Measurements from ENCODE around the gene ENTPD1.
"Not testable (repeated sequence)": the region's sequence is repeated elsewhere in the genome, so short reads cannot be mapped to it uniquely, and the experiment has no call there.

ENTPD1 gene

GRCh38 chr10:95792211-95792780 is 36.3 kb downstream of the ENTPD1 start:
- DNase-seq = no peak
- intact Hi-C loops (cut with DNase I) = no loop called here

- DNase-seq = peak in 14 of 42 donors; percentile 4 to 58 (median 31)
- intact Hi-C loops (cut with DNase I) = no loop called here
Measured at GRCh38 chr10:95792874-95793285, 36.9 kb downstream of the ENTPD1 start.

DNA sequence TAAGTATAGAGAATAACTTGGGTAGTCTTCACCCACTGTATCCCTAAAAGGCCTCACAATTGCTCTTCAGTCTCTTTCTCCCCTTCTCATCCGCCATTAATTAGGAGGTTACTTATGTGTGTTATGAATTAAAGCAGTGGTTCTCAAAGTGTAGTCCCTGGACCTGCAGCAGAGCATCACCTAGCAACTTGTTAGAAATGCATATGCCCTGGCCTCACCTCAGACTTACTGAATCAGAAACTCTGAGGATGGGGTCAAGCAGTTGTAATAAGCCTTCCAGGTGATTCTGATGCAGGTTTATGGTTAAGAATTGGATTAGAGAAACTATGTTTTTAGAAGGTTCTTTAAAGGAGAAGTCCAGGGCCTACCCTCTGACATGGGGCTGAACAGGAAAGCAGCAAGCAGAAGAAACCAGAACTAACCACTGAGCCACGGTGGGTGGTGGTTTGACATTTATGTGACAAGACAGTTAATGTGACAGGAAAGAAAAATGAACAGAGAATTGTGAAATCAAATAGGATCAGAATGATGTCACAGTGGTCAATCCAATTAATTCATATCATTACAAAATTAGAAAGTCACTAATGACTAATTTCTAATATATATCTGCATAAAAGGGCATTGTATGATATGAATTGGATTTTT is 37.6 kb downstream of the ENTPD1 start:
- intact Hi-C loops (cut with DNase I) = no loop called here
- DNase-seq = peak in 3 of 42 donors; percentile 13 to 32 (median 21)

- intact Hi-C loops (cut with DNase I) = no loop called here
- no peak for DNase-seq
Measured at GRCh38 chr10:95794195-95794594, 38.2 kb downstream of the ENTPD1 start.

GRCh38 chr10:95795602-95796001 is 39.6 kb downstream of the ENTPD1 start:
- no peak for DNase-seq
- intact Hi-C loops (cut with DNase I) = no loop called here

- intact Hi-C loops (cut with DNase I) = no loop called here
Measured at GRCh38 chr10:95796504-95796903, 40.5 kb downstream of the ENTPD1 start.

DNA sequence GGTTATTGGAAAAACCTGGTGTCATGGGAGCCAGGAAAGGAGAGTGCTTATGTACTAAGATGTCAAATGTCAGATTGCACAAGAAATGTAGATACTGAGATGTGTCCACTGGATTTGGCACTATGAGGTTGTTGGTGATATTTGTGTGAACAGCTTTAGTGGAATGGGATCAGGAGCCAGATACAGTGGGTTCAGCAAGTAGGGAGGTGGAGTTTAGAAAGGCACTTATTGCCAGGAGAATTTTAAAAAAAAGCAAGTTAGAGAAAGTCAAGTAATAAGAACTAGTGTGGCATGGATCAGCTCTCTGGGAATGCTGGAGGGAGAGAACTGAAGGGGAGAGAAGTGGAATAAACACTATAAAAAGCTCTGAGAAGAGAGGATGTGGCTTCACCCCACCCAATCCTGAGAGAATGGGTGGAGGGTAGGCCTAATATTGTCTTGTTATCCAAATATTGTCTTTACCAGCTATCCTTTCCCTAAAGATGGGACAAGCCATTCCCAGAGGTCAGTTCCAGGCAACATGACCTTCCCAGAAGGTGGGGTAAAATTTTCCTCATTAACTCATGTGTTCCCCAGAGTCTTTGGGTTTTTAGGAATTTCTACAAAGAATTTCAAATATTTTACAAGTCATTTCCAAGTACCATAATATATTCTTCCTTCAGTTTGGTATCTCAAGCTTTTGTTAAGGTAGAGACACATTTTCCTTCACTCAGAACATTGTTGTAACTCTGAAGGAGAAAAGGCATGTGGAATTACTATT is 42.3 kb downstream of the ENTPD1 start:
- DNase-seq = no peak
- intact Hi-C loops (cut with DNase I) = no loop called here

More at GRCh38 chr10:95796504-95796903, 40.5 kb downstream of the ENTPD1 start:
- DNase-seq = no peak

- intact Hi-C loops (cut with DNase I); DNase-seq: not testable (repeated sequence)
Measured at GRCh38 chr10:95800286-95800685, 44.3 kb downstream of the ENTPD1 start.

GRCh38 chr10:95806687-95807380 is 50.9 kb downstream of the ENTPD1 start:
- DNase-seq; intact Hi-C loops (cut with DNase I): not testable (repeated sequence)

DNA sequence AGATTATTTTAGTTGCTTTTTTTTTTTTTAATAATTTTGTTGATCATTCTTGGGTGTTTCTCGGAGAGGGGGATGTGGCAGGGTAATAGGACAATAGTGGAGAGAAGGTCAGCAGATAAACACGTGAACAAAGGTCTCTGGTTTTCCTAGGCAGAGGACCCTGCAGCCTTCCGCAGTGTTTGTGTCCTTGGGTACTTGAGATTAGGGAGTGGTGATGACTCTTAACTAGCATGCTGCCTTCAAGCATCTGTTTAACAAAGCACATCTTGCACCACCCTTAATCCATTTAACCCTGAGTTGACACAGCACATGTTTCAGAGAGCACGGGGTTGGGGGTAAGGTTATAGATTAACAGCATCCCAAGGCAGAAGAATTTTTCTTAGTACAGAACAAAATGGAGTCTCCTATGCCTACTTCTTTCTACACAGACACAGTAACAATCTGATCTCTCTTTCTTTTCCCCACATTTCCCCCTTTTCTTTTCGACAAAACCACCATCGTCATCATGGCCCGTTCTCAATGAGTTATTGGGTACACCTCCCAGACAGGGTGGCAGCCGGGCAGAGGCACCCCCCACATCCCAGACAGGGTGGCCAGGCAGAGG is 52.8 kb downstream of the ENTPD1 start:
- DNase-seq; intact Hi-C loops (cut with DNase I): not testable (repeated sequence)

- intact Hi-C loops (cut with DNase I) = no loop called here
Measured at GRCh38 chr10:95809370-95810197, 53.6 kb downstream of the ENTPD1 start.

GRCh38 chr10:95810198-95810976 is 54.4 kb downstream of the ENTPD1 start:
- DNase-seq = no peak
- intact Hi-C loops (cut with DNase I) = no loop called here

More at GRCh38 chr10:95809370-95810197, 53.6 kb downstream of the ENTPD1 start:
- DNase-seq = no peak

- DNase-seq = no peak
- intact Hi-C loops (cut with DNase I) = no loop called here
Measured at GRCh38 chr10:95813054-95813685, 57.2 kb downstream of the ENTPD1 start.

DNA sequence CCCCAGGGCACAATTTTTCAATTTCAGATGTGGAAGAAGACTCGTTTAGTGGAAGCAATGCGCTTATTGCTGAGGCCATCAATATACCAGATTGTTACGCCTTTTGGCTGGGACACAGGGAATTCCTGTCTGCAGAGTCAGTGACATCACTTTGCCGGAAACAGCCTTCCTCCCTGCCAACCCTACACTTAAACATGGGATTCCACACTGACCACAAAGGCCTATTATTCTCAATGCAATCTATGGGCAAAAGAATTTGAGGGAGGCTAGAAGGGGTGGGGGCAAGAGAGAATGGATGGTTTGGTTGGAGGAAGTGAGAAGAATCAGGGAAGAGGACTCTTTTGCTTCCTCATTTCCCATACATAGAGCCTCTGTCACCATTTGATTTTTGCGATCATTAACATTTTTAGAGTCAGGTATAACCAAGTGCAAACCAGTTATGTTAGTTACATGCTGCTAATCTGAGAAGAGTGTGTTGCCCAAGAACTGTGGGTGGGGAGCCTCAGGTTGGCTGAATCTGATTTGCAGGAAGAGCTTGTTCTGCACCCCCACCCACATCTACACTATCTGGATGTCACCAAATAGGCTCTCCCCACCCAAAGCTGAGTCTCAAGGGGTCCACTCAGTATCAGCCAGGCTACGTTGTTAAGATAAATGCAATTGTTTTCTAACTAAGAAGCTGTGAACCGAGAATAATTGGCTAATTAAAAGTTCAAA is 58.2 kb downstream of the ENTPD1 start:
- intact Hi-C loops (cut with DNase I) = no loop called here
- peak in 2 of 42 donors; percentile 28 to 51 for DNase-seq

DNA sequence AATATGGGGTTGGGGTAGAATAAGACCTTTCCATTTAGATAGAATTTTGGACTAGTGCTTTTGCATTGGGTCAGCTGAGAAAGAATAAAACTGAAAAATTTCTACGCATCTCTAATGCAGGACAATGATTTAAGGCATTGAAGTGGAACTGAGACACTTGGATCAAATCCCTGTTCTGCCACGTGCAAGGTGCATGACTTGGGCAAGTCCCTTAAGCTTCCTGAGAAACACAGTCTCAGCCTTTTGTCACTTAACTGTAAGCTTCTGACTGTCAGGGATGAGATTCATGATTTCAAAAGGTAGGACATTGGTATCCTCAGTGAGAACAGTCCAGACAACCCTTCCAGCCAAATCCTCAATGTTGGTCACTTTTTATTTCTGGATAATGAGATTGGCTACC is 59.2 kb downstream of the ENTPD1 start:
- DNase-seq = peak in 4 of 42 donors; percentile 12 to 28 (median 20)

GRCh38 chr10:95815701-95816240 is 59.8 kb downstream of the ENTPD1 start:
- intact Hi-C loops (cut with DNase I) = no loop called here
- DNase-seq = no peak

More for the DNA sequence above, 59.2 kb downstream of the ENTPD1 start:
- intact Hi-C loops (cut with DNase I) = no loop called here

All from head of caudate nucleus (tissue), 42 donors.